ENCODE results near the gene SLC22A15.
"Not testable (repeated sequence)": the region's sequence is repeated elsewhere in the genome, so short reads cannot be mapped to it uniquely, and the experiment has no call there.

The SLC22A15 gene

DNA sequence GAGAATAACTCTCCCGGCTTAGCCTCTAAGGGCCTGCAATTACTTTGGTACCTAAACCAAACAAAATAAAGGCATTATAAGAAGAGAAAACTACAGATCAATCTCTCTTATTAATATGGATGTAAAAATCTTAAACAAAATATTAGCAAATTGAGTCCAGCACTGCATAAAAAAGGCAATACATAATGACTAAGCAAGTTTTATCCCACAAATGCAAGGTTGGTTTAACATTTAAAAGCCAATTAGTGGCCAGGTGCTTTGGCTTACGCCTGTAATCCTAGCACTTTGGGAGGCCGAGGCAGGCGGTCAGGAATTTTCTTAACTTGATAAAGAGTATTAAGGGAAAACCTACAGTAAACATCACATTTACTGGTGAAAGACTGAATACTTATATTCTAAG lies 67.8 kb downstream of the SLC22A15 start:
- no peak for DNase-seq

DNA sequence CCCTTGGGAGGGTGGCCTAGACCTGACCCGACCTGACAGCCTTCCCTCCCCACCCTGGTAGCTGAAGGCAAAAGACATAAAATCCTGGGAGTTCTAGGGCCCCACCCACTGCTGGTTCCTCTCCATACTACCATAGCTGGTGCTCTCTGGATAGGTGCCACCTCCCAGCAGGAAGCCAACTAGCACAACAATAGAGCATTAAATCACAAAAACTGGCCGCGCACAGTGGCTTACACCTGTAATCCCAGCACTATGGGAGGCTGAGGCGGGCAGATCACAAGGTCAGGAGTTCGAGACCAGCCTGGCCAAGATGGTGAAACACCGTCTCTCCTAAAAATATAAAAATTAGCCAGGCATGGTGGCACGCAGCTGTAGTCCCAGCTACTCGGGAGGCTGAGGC lies 70.6 kb downstream of the SLC22A15 start:
- not testable (repeated sequence) for DNase-seq

DNA sequence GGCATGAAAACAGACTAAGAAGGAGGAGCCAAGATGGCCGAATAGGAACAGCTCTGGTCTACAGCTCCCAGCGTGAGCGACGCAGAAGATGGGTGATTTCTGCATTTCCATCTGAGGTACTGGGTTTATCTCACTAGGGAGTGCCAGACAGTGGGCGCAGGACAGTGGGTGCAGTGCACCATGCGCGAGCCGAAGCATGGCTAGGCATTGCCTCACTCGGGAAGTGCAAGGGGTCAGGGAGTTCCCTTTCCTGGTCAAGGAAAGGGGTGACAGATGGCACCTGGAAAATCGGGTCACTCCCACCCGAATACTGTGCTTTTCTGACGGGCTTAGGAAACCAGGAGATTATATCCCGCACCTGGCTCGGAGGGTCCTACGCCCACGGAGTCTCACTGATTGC lies 75.6 kb downstream of the SLC22A15 start:
- DNase-seq: not testable (repeated sequence)

- no peak for DNase-seq
Measured at GRCh38 chr1:116062201-116062600, 85.9 kb downstream of the SLC22A15 start.

DNA sequence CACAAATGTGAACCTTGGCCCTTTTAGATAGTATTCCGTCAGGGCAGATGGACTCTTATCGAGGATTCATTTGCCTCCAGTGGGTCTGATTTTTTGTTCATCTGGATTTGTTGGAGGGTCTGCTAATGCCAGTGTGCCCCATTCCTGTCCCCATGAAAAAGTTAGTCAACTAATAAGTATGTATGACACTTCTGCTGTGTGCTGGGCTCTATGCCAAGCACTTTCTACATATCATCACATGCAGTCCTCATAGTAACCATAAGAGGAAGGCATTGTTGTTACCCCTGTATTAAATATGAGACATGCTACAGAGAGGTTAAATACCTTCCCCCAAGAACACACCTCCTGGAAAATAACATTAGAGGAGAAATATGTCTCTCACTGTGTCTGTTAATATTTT lies 88.3 kb downstream of the SLC22A15 start:
- DNase-seq: no peak

- DNase-seq: no peak
Measured at GRCh38 chr1:116066868-116067565, 90.7 kb downstream of the SLC22A15 start.

- DNase-seq: no peak
Measured at GRCh38 chr1:116067566-116067890, 91.2 kb downstream of the SLC22A15 start.

DNA sequence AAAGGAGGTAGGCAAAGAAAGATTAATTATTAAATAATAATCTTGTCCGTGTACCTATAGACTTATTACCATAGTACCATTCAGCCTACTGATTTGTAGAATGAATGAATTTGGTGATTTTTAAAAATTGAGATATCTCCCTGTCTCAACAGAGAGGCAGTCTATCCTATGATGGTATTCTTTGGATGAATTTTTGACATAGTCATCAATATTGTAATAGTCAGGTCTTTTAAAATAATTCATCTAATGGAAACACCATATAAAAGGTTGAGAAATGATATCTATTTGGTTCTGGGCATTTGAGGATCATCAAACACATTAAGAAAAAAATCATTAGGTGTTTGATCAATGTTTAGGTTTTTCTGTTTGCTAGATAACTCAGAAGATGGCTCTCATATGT lies 99.3 kb downstream of the SLC22A15 start:
- DNase-seq: no peak

- no peak for DNase-seq
Measured at GRCh38 chr1:116075990-116076389, 99.7 kb downstream of the SLC22A15 start.

DNA sequence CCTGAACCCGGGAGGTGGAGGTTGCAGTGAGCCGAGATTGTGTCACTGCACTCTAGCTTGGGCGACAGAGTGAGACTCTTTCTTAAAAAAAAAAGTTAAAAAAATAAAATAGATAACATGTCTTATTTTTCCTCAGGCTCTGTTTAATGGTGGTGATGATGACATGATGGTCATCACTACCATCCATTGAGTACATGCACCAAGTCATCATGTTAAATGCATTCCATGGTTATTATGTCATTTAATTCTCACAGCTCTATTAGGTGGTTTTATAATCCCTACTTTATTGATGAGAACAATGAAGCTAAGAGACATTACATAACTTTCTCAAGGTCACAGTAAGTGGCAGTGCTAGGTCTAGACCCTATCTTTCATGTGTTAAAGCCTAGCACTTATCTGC lies 100.5 kb downstream of the SLC22A15 start:
- no peak for DNase-seq

DNA sequence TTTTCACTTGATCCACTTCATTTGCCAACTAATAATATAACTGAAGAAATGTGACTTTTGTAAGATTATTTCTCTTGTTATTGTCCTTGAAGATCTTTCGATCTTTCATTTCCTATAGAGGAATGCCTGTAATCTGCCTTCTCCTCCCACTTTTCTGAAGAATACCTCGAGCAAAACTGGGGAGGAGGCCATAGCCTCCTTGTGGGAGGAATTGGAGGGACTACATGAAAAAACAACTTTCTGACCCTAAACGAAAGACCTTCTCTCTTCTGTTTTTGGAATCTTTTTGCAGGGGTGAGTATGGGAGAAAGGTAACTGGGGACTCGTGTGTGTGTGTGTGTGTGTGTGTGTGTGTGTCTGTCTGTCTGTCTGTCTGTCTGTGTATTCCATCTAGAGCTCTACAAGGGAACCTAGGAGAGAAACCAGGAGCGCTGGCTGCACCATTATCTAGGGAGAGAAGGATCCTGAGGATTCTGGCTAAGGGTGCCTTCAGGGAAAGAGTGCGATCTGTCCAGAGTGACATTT lies 102.4 kb downstream of the SLC22A15 start:
- no peak for DNase-seq

DNA sequence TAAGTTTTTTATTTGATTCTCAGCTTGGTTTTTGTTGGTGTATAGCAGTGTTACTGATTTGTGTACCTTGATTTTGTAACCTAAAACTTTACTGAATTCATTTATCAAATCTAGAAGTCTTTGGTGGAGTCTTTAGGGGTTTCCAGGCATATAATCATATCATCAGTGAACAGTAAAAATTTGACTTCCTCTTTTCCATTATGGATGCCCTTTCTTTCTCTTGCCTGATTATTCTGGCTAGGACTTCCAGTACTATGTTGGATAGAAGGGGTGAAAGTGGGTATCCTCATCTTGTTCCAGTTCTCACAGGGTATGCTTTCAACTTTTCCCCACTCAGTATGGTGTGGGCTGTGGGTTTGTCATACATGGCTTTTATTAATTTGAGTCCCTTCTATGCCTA lies 111.3 kb downstream of the SLC22A15 start:
- no peak for DNase-seq

- DNase-seq: no peak
Measured at GRCh38 chr1:116089870-116090269, 113.6 kb downstream of the SLC22A15 start.

DNA sequence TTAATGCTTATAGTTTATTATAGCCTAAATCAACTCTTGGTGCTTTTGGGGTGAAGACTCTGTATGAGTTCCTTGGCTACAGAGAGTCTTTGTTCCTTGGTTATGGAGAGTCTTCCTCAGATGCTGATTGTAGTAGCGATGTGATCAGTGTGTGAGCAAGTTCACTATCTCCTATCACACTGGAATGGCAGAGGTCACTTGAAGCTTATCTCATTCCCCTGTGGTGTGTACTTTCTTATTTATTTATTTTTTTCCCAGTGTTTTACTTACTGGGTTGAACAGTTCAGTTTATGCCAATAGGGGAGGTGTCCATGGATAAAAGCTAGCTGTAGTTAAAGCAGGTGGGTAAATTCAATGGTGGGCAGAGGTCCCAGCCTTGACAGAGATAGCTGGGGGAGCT lies 114.8 kb downstream of the SLC22A15 start:
- no peak for DNase-seq

DNA sequence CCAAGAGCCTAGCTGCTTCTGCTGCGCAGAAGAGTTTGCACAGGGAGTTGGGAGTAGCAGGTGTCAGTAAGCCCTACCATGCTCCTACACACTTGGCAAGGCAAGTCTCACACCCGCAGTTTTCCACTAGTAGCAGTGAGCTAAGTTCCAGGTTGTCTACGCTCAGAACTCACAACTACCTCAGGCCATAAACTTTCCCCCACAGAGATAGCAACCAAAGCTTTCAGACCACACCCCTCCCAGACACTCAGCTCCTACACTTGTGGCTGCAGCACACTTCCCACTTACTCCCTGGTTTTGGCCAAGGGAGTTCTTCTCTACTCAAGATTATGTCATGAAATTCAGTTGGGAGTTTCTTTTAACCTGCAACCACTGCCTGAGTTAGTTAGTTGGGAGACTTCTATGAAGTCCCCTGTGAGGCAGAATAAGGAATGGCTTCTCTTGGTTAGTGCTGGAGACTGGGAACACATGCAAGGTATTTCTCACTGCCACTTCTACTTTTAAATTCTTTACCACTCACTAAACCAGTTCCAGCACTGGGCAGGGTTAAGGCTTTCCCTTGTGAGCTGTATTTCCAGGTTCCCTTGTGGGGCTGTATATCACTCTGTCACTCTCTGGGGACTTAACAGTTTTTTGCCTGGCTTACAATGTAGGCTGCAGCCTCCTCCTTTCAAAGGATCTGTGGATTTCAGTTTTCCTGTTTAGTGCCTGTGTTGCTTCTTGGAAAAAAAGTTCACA lies 116.6 kb downstream of the SLC22A15 start:
- no peak for DNase-seq

DNA sequence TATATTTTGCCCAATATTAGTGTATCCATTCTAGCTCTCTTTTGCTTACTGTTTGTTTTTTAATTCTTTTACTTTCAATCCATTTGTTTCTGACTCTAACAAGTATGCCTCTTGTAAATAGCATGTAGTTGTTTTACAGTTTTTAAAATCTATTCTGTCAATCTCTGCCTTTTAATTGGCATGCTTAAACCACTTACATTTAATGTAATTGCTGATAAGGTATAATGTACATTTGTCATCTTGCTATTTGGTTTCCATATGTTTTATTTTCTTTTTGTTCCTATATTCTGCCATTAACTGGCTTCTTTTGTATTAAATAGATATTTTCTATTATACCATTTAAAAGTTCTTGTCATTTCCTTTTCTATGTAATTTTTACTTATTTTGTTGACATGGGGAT lies 118.7 kb downstream of the SLC22A15 start:
- no peak for DNase-seq

GRCh38 chr1:116096013-116096618 lies 119.8 kb downstream of the SLC22A15 start:
- no peak for DNase-seq

GRCh38 chr1:116097626-116098025 lies 121.3 kb downstream of the SLC22A15 start:
- no peak for DNase-seq

DNA sequence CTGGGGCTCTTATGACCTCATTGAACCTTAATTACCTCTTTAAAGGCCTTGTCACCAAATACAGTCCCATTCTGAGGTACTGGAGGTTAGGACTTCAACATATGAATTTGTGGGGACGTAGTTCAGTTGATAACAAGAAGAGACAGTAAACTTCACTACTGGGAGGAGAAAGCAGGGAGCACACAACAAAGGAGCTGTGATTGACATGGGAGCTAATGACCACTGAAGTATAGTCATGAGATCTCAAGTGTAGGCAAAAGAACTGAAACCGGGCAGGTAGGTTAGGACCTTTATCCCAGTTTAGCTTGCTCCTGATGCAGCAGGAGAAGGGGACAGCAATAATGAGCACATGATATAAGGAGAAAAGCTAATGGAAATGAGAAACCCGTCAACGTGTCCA lies 123.1 kb downstream of the SLC22A15 start:
- DNase-seq: no peak

GRCh38 chr1:116099919-116100318 lies 123.6 kb downstream of the SLC22A15 start:
- no peak for DNase-seq

GRCh38 chr1:116104667-116105066 lies 128.4 kb downstream of the SLC22A15 start:
- no peak for DNase-seq

DNA sequence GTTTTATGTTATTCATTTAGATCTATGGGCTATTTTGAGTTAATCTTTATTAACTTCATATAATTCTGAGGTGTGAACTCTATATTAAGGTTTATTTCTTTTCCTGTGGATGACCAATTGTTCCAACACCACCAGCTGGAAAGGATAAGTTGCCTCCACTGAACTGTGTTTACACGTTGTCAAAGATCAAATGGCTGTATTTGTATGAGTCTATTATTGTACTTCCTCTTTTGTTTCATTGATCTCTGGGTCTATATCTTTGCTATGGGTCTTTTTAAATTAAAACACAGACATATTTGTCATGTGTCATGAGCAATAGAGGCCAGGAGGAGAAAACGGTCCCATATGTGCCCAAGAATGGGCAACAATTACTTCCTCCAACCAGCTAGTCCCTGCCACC lies 129.7 kb downstream of the SLC22A15 start:
- DNase-seq: no peak

DNA sequence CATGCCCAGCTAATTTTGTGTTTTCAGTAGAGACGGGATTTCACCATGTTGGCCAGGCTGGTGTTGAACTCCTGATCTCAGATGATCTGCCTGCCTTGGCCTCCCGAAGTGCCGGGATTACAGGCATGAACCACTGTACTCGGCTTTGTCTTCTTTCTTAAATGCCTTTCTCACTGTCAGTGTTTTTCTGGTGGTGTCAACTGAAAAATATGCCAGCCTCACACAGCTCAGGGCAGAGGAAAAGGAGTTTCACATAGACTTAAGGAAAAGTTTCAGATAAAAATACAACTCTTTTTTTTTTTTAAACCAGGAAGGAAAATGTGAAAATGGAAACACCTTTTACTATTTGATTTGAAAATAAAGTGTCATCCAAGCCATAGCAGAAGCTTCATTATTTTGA lies 130.3 kb downstream of the SLC22A15 start:
- no peak for DNase-seq

DNA sequence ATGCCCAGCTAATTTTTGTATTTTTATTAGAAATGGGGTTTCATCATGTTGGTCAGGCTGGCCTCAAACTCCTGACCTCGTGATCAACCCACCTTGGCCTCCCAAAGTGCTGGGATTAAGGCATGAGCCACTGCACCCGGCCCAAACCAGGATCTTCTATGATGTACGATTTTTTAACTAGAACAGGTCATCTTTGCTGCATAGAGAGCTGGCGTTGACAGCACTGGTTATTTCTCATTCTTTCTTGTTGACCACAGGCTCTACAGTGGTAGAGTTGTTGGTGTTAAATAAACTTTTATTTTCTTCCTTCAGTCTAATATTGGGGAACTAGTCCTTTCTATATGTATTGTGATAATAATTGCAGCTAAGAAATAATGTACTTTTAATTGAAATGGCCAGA lies 131.1 kb downstream of the SLC22A15 start:
- no peak for DNase-seq

Measured in left hindlimb (tissue), 1 donor.